Ishikawa (cell line): ENCODE results near the gene PHOSPHO1.
A peak's percentile ranks its signal among the peaks of the same experiment; 100 is the strongest.

Experiments
- CEBPB ChIP-seq: IDR thresholded peaks from 2 replicates; pipeline ENCODE4 v1.6.1; 2012
- CREB1 ChIP-seq: IDR thresholded peaks from 2 replicates; pipeline ENCODE4 v1.6.1; 2012; ENCODE audit warnings: low read depth
- EGR1 ChIP-seq: IDR thresholded peaks from 2 replicates; pipeline ENCODE4 v1.6.1; 2012
- EP300 ChIP-seq: IDR thresholded peaks from 2 replicates; pipeline ENCODE4 v1.6.1; 2012; ENCODE audit warnings: borderline replicate concordance
- FOXM1 ChIP-seq: IDR thresholded peaks from 2 replicates; pipeline ENCODE4 v1.6.1; 2012; ENCODE audit warnings: low read depth, borderline replicate concordance
- MAX ChIP-seq: IDR thresholded peaks from 2 replicates; pipeline ENCODE4 v1.6.1; 2012
- NFIC ChIP-seq: IDR thresholded peaks from 2 replicates; pipeline ENCODE4 v1.6.1; 2012
- RAD21 ChIP-seq: IDR thresholded peaks from 2 replicates; pipeline ENCODE4 v1.6.1; 2012; ENCODE audit warnings: low read depth
- REST ChIP-seq: IDR thresholded peaks from 2 replicates; pipeline ENCODE4 v1.6.1; 2012; ENCODE audit warnings: low read depth, mild to moderate bottlenecking
- TAF1 ChIP-seq: IDR thresholded peaks from 2 replicates; pipeline ENCODE4 v1.6.1; 2012; ENCODE audit warnings: low read depth, mild to moderate bottlenecking
- TCF12 ChIP-seq: IDR thresholded peaks from 2 replicates; pipeline ENCODE4 v1.6.1; 2012; ENCODE audit warnings: low read depth
- TEAD4 ChIP-seq: IDR thresholded peaks from 2 replicates; pipeline ENCODE4 v1.6.1; 2012
- USF1 ChIP-seq: IDR thresholded peaks from 2 replicates; pipeline ENCODE4 v1.6.1; 2012
- YY1 ChIP-seq: IDR thresholded peaks from 2 replicates; pipeline ENCODE4 v1.6.1; 2012; ENCODE audit warnings: low read depth

GRCh38 chr17:49227436-49228261 lies 2.9 kb downstream of the PHOSPHO1 start:
- TF ChIP-seq USF1 (no peak), CREB1 (no peak), EP300 (no peak), FOXM1 (no peak), NFIC (no peak), YY1 (no peak), MAX (no peak), CEBPB (no peak), REST (no peak), TEAD4 (no peak), TAF1 (no peak), RAD21 (peak; percentile 82), TCF12 (no peak), EGR1 (no peak)
